Neuronal stem cell (in vitro differentiated cells): Measurements from ENCODE around the gene LAMB4.

ENCODE experiments used
- DNase-seq: peaks from one replicate; pipeline ENCODE4 v3.0.0-alpha.2; 2013; ENCODE audit warnings: low spot score
- H2AFZ ChIP-seq: one replicate; pipeline ENCODE4 v1.6.1; 2013; ENCODE audit warnings: mild to moderate bottlenecking, low read length, inconsistent platforms
- H2AK5ac ChIP-seq: 2 replicates; pipeline ENCODE4 v1.6.1; 2013; ENCODE audit warnings: low read depth, mild to moderate bottlenecking, inconsistent platforms, low read length, moderate library complexity, mixed read lengths
- H2BK120ac ChIP-seq: 2 replicates; pipeline ENCODE4 v1.6.1; 2013; ENCODE audit warnings: low read depth, mild to moderate bottlenecking, inconsistent platforms, low read length, moderate library complexity, mixed read lengths
- H2BK12ac ChIP-seq: one replicate; pipeline ENCODE4 v1.6.1; 2013; ENCODE audit warnings: low read length, inconsistent platforms
- H2BK15ac ChIP-seq: 2 replicates; pipeline ENCODE4 v1.6.1; 2013; ENCODE audit warnings: mild to moderate bottlenecking, low read length, inconsistent platforms, mixed read lengths
- H2BK5ac ChIP-seq: one replicate; pipeline ENCODE4 v1.6.1; 2013; ENCODE audit warnings: inconsistent platforms, mild to moderate bottlenecking, low read length, moderate library complexity
- H3K14ac ChIP-seq: one replicate; pipeline ENCODE4 v1.6.1; 2013; ENCODE audit warnings: low read length, inconsistent platforms
- H3K18ac ChIP-seq: 2 replicates; pipeline ENCODE4 v1.6.1; 2013; ENCODE audit warnings: low read length, inconsistent platforms
- H3K23ac ChIP-seq: 2 replicates; pipeline ENCODE4 v1.6.1; 2013; ENCODE audit warnings: low read depth, mild to moderate bottlenecking, mixed read lengths, low read length, inconsistent platforms; ENCODE audit not compliant: poor library complexity
- H3K27ac ChIP-seq: replicated peaks from 3 replicates; pipeline ENCODE4 v1.5.1; 2013; ENCODE audit warnings: low read length, inconsistent platforms
- H3K27me3 ChIP-seq, 3 experiments: 2 replicates each; pipeline ENCODE4 v1.6.1; 2013; ENCODE audit warnings: low read length in 3 of 3, mild to moderate bottlenecking in 2 of 3, inconsistent platforms in 1 of 3, low read depth in 1 of 3, mixed read lengths in 1 of 3, moderate library complexity in 1 of 3; ENCODE audit not compliant: control insufficient read depth in 3 of 3, insufficient read depth in 3 of 3
- H3K36me3 ChIP-seq, 2 donors: replicated peaks in 1 of 2; 2 replicates each; pipeline ENCODE4 v1.6.1; 2013; ENCODE audit warnings: low read length in 2 of 2; ENCODE audit not compliant: control insufficient read depth in 2 of 2, insufficient read depth in 2 of 2
- H3K4ac ChIP-seq: 2 replicates; pipeline ENCODE4 v1.6.1; 2013; ENCODE audit warnings: inconsistent platforms, mild to moderate bottlenecking, low read length, moderate library complexity
- H3K4me1 ChIP-seq, 2 donors: 1 replicate in 1 of 2; 2 replicates in 1 of 2; pipeline ENCODE4 v1.6.1; 2013; ENCODE audit warnings: low read length in 2 of 2, low read depth in 1 of 2; ENCODE audit not compliant: control insufficient read depth in 2 of 2, insufficient read depth in 1 of 2
- H3K4me2 ChIP-seq: one replicate; pipeline ENCODE4 v1.6.1; 2013; ENCODE audit warnings: mild to moderate bottlenecking, low read length, inconsistent platforms; ENCODE audit not compliant: insufficient read depth, poor library complexity, severe bottlenecking
- H3K4me3 ChIP-seq, 2 donors: 2 replicates each; pipeline ENCODE4 v1.5.1; 2013; ENCODE audit warnings: low read length in 2 of 2, mild to moderate bottlenecking in 2 of 2, inconsistent platforms in 1 of 2, moderate library complexity in 1 of 2
- H3K79me1 ChIP-seq: one replicate; pipeline ENCODE4 v1.6.1; 2013; ENCODE audit warnings: low read depth, mild to moderate bottlenecking, inconsistent platforms, low read length, moderate library complexity
- H3K9ac ChIP-seq: one replicate; pipeline ENCODE4 v1.6.1; 2013; ENCODE audit warnings: mild to moderate bottlenecking, low read depth, low read length, inconsistent platforms; ENCODE audit not compliant: poor library complexity
- H3K9me3 ChIP-seq, 2 donors: replicated peaks in 1 of 2; 2 replicates each; pipeline versions ENCODE3 to v1.6.1; 2013; ENCODE audit warnings: low read length in 2 of 2, mild to moderate bottlenecking in 2 of 2, inconsistent platforms in 1 of 2, low read depth in 1 of 2, mixed read lengths in 1 of 2, moderate library complexity in 1 of 2; ENCODE audit not compliant: control insufficient read depth in 2 of 2, insufficient read depth in 1 of 2
- H4K8ac ChIP-seq: one replicate; pipeline ENCODE4 v1.6.1; 2013; ENCODE audit warnings: low read depth, mild to moderate bottlenecking, inconsistent platforms, low read length, moderate library complexity
- H4K91ac ChIP-seq: one replicate; pipeline ENCODE4 v1.6.1; 2013; ENCODE audit warnings: low read length, low read depth, mild to moderate bottlenecking, inconsistent platforms; ENCODE audit not compliant: poor library complexity
- WGBS, 2 donors: extraction: QIAGEN DNeasy Blood & Tissue Kit; methylation state at CpG; one replicate each; pipeline ENCODE4 v1.1.7; 2013; ENCODE audit warnings: missing lambda C conversion rate in 2 of 2, mixed read lengths in 1 of 2; ENCODE audit not compliant: insufficient read length in 2 of 2, insufficient replicate concordance in 1 of 2; ENCODE audit errors: extremely low coverage in 2 of 2; 5-methylcytosine and 5-hydroxymethylcytosine counted together

LAMB4 gene

DNA sequence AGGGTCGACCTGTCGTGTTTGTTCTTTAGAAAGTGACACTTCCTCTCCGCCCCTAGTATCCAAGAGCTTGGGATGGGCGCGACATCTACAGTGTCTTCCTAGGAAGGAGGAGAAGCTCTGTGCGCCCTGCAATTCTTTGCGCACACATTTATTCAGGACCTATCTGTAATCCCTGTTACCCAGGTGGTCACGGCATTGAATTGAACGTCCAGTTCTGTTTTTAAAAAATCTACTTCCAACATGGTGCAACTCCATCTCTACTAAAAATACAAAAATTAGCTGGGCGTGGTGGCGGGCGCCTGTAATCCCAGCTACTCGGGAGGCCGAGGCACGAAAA, 126.6 kb downstream of the LAMB4 start:
- Histone ChIP-seq H2BK15ac (no peak overlapping the region), H2BK120ac (no peak overlapping the region), H4K91ac (no peak overlapping the region), H2AK5ac (no peak overlapping the region), H3K23ac (no peak overlapping the region), H3K4me2 (peak overlapping the region; percentile 100), H2BK12ac (no peak overlapping the region), H3K9me3 (peaks cover 0 to 13% of the 10 kb centered on the region in 2 donors), H3K36me3 (peaks cover 1 to 8% of the 10 kb centered on the region in 2 donors), H4K8ac (no peak overlapping the region), H3K27me3 (peaks cover 0 to 25% (median 21%) of the 10 kb centered on the region in 3 experiments), H2AFZ (peak overlapping the region; percentile 96), H3K27ac (no peak overlapping the region), H3K79me1 (peaks cover 4% of the 10 kb centered on the region), H2BK5ac (no peak overlapping the region), H3K4me1 (peaks cover 2 to 9% of the 10 kb centered on the region in 2 donors), H3K4ac (no peak overlapping the region), H3K14ac (no peak overlapping the region), H3K4me3 (peak overlapping the region; percentile 52 to 95), H3K18ac (no peak overlapping the region), H3K9ac (no peak overlapping the region)
- DNase-seq: no peak
- whole genome bisulfite sequencing, 2 donors: no CpG with 5 or more reads among the region's 15 CpGs

DNA sequence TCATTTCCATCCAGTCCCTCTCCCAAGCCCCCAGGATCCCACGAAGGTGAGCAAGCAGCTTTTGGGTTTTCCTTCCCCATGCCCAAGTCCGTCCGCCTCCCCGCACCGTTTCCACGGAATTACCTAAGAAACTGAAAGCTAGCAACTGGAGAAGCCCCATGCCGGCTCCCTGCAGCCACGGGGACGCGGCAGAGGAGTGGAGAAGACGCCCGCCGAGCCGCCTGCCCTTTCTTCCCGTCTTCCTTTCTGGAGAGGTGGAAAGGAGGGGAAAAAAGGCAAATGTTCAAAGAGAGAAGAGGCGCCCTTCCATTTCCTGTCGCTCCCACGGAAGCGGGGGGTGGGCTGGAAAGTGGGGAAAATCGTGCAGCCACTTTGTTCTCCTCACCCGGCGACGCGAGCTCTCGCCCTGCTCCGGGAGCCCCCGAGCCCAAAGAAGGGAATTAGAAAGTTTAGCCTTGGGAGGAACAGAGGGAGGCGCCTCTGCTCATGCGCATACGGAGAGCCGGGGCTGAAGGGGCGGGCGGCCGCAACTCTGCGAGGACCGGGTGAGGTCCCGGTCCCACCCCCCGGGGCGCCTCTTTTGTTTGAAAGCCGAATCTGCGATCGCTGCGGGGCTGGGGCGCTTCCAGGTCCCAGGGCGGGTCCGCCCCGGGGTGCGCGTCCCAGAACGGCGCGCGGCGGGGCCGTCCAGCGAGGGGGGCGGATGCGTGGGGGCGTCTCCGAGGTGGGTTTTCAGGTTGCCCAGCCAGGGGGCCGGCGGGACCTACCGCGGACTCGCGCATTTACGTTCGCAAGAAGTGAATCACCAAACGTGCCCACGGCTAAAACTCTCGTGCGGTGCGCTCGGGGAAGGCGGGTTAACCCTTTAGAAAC, 127.2 kb downstream of the LAMB4 start, which contains the start of gene LAMB1:
TSS of gene LAMB1 (minus strand) at position 436 of the 873 bp plus-strand sequence. CDS start at position 160, 276 bp downstream.
- peak within 1 kb of the TSS; percentile 96 for H2AFZ ChIP-seq
- peaks cover 2 to 9% of the 10 kb centered on the region in 2 donors for H3K4me1 ChIP-seq
- peaks cover 1 to 8% of the 10 kb centered on the region in 2 donors for H3K36me3 ChIP-seq
- H2BK15ac ChIP-seq: peak within 1 kb of the TSS; percentile 62
- no CpG with 5 or more reads among the region's 75 CpGs for WGBS, 2 donors
- H2BK12ac ChIP-seq: peak within 1 kb of the TSS; percentile 65
- H2BK120ac ChIP-seq: peak within 1 kb of the TSS; percentile 62
- peak within 1 kb of the TSS; percentile 98 for H3K14ac ChIP-seq
- H3K23ac ChIP-seq: peak within 1 kb of the TSS; percentile 92
- H2AK5ac ChIP-seq: peak within 1 kb of the TSS; percentile 82
- H4K8ac ChIP-seq: no peak within 1 kb of the TSS
- H3K27ac ChIP-seq: peak within 1 kb of the TSS; percentile 48
- peaks cover 4% of the 10 kb centered on the region for H3K79me1 ChIP-seq
- H2BK5ac ChIP-seq: peak within 1 kb of the TSS; percentile 55
- H3K4me3 ChIP-seq: peak within 1 kb of the TSS; percentile 52 to 95
- peaks cover 0 to 13% of the 10 kb centered on the region in 2 donors for H3K9me3 ChIP-seq
- H3K18ac ChIP-seq: peak within 1 kb of the TSS; percentile 99
- peaks cover 0 to 25% (median 21%) of the 10 kb centered on the region in 3 experiments for H3K27me3 ChIP-seq
- peak within 1 kb of the TSS; percentile 100 for H3K4me2 ChIP-seq
- peak within 1 kb of the TSS; percentile 98 for H3K9ac ChIP-seq
- no peak within 1 kb of the TSS for H3K4ac ChIP-seq
- peak; percentile 69 for DNase-seq
- peak within 1 kb of the TSS; percentile 24 for H4K91ac ChIP-seq

DNA sequence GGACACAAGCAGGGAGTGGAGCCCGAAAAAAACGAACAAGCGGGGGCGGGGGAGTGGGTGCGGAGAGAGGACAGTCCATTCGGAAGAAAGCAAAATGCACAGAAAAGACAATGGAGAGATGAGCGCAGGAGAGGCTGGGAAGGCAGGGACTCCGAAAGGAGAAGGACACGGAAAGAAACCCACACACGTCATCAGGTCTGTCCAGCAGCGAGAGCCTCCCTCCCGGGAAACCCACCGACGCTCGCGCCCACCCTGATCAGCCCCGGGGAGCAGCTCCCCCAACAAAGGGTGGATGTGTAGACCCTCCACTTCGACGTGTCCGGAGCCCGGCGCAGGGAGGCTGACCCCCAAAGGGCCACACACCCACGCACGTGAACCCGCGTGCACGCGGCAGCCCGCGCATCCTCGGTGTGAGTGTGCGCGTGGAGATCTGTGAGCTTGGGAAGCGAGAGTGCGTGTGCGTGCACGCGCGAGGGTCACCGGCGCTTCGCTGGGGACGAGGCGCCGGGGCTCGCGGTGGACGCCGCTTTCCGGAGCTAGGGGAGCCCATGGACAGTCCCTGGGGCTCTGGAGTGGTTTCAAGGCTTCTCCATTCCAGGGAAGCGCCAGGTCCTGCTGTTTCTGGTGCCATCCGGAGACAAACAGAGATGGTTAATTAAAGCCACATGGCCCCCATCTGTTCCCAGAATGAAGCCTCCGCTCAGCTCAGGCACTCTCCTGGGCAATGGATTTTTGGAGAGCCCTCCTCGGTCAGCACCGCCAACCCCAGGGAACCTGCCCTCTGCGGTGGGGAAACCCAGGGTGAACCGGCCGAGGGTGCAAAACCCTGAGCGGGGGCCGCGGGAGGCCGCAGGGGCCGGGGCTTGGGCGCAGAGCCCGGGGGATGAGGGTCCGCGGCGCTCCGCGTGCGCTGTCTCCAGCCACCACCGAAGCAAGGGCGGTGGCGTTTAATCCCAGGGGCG, 128.1 kb downstream of the LAMB4 start:
- Histone ChIP-seq H4K8ac (no peak overlapping the region), H3K14ac (peak overlapping the region; percentile 98), H3K23ac (peak overlapping the region; percentile 92), H2BK120ac (peak overlapping the region; percentile 62), H3K9me3 (peaks cover 0 to 13% of the 10 kb centered on the region in 2 donors), H2BK15ac (peak overlapping the region; percentile 62), H3K27ac (peak overlapping the region; percentile 48), H3K27me3 (peaks cover 0 to 25% (median 21%) of the 10 kb centered on the region in 3 experiments), H3K4me2 (peak overlapping the region; percentile 100), H4K91ac (peak overlapping the region; percentile 24), H2AFZ (peak overlapping the region; percentile 96), H3K4ac (no peak overlapping the region), H2AK5ac (peak overlapping the region; percentile 82), H2BK12ac (peak overlapping the region; percentile 65), H3K79me1 (peaks cover 4% of the 10 kb centered on the region), H3K4me3 (peak overlapping the region; percentile 52 to 95), H3K9ac (peak overlapping the region; percentile 98), H3K36me3 (peaks cover 1 to 8% of the 10 kb centered on the region in 2 donors), H2BK5ac (peak overlapping the region; percentile 55), H3K18ac (peak overlapping the region; percentile 99), H3K4me1 (peaks cover 2 to 9% of the 10 kb centered on the region in 2 donors)
- DNase-seq: peak; percentile 45
- WGBS, 2 donors: no CpG with 5 or more reads among the region's 75 CpGs
